Ovary (tissue), 9 donors: ENCODE measurements around the gene KCND2. TPM values are rescaled to one million over a fixed set of nuclear protein-coding genes. Genes with fewer than 3 reads are reported as not detected.

Source experiments
- DNase-seq, 5 donors: peaks; one replicate each; pipeline ENCODE4 v3.0.0-alpha.2; 2019 to 2020
- H3K27ac ChIP-seq, 2 donors: fragments of 200-600 bp; one replicate each; pipeline versions ENCODE4 v1.5.1 to v1.8.0; 2019 to 2022
- H3K27me3 ChIP-seq: fragments of 200-600 bp; one replicate; pipeline ENCODE4 v1.8.0; 2022
- H3K36me3 ChIP-seq: fragments of 200-600 bp; sonication (generic); one replicate; pipeline ENCODE4 v1.5.1; 2019
- H3K4me1 ChIP-seq: one replicate; pipeline ENCODE4 v1.8.1; 2013; ENCODE audit warnings: mild to moderate bottlenecking, moderate library complexity; ENCODE audit not compliant: insufficient read depth
- H3K4me3 ChIP-seq: fragments of 200-600 bp; sonication (generic); one replicate; pipeline ENCODE4 v1.5.1; 2017
- H3K9me3 ChIP-seq, 2 donors: fragments of 200-600 bp in 1 of 2; sonication (generic) in 1 of 2; one replicate each; pipeline versions ENCODE4 v1.5.1 to v1.8.1; 2013 to 2019; ENCODE audit warnings: mild to moderate bottlenecking in 1 of 2, moderate library complexity in 1 of 2
- CTCF ChIP-seq, 3 donors: fragments of 450-650 bp in 2 of 3; fragments of 200-600 bp in 1 of 3; IDR thresholded peaks; one replicate each; pipeline versions ENCODE4 v1.5.1 to v1.8.0; 2016 to 2022; ENCODE audit warnings: antibody characterized with exemption in 3 of 3, mild to moderate bottlenecking in 1 of 3
- EP300 ChIP-seq: sonication (generic); formaldehyde crosslinking; IDR thresholded peaks from one replicate; pipeline ENCODE4 v1.6.1; 2017; ENCODE audit warnings: antibody characterized with exemption
- POLR2A ChIP-seq: fragments of 450-650 bp; IDR thresholded peaks from one replicate; pipeline ENCODE4 v1.6.1; 2017; ENCODE audit warnings: antibody characterized with exemption, mild to moderate bottlenecking, moderate library complexity
- WGBS, 3 donors: extraction: QIAGEN DNeasy Blood & Tissue Kit in 1 of 3; methylation state at CpG; one replicate each; pipeline versions ENCODE4 v1.1.5 to v1.1.7; 2013 to 2017; 5-methylcytosine and 5-hydroxymethylcytosine counted together
- intact Hi-C, 4 donors: fragments of 100-400 bp; cut with DNase I; formaldehyde crosslinking; loops; one replicate each; pipeline versions ENCODE4 v1.11.0 to v1.15.1; 2022 to 2023
- polyA plus RNA-seq, 2 donors: library from polyadenylated mRNA; stranded (reverse); fragments of 200-250 nt in 1 of 2; fragments of 350-450 nt in 1 of 2; fragmentation: Illumina TruSeq in 1 of 2; extraction: RNeasy Lipid Tissue Mini Kit (QIAGEN cat#74804) in 1 of 2; gene quantifications; one replicate each; pipeline ENCODE4 v1.2.3, GENCODE V29; 2013 to 2014
- total RNA-seq, 7 donors: library from RNA; depleted of rRNA in 2 of 7; stranded (reverse); fragments of >200 nt in 2 of 7; fragmentation: NEBNext Ultra II Directional in 3 of 7; extraction: Animal tissue kit (Norgen Biotek cat#: 25700) in 3 of 7; gene quantifications; one replicate each; pipeline versions ENCODE4 v1.1.0 to v1.2.4, GENCODE V29; 2016 to 2023
- donor health status: DM: no; HTN: no; CAD: no; lungs with moderate emphysema.
- donor health status: DM: no; HTN: no; CAD: no.
- donor health status: Bipolar disorder and iron deficiency.
- donor health status: DM: yes; HTN: yes; CAD: no.
- donor health status: DM: no; HTN: no; CAD: no.
- donor health status: DM: yes; HTN: yes; CAD: no.

The KCND2 gene
- total and polyA plus RNA-seq, 9 donors: 3.2 to 14.5 (median 5.4) TPM

GRCh38 chr7:120480472-120480871 lies 207.5 kb downstream of the KCND2 start:
- H3K36me3 ChIP-seq: no peaks in the 10 kb centered on the region
- no peak for DNase-seq
- intact Hi-C loops: no loop called here

GRCh38 chr7:120480930-120481329 lies 208.0 kb downstream of the KCND2 start:
- no peaks in the 10 kb centered on the region for H3K9me3 ChIP-seq
- no peaks in the 10 kb centered on the region for H3K36me3 ChIP-seq
- WGBS, 3 donors: 94 to 98% (median 95%) methylated on average over 5 of the region's 5 CpGs
- no peak overlapping the region for H3K4me3 ChIP-seq
- intact Hi-C loops: no loop called here
- H3K4me1 ChIP-seq: no peaks in the 10 kb centered on the region
- H3K27ac ChIP-seq: no peak overlapping the region
- no peak for DNase-seq
- no peaks in the 10 kb centered on the region for H3K27me3 ChIP-seq
- no peak for TF ChIP-seq EP300
- TF ChIP-seq CTCF (IDR thresholded peaks at IDR 0.05): no peak
- no peak for TF ChIP-seq POLR2A

More at GRCh38 chr7:120480472-120480871, 207.5 kb downstream of the KCND2 start:
- Histone ChIP-seq H3K4me3 (no peak overlapping the region), H3K9me3 (no peaks in the 10 kb centered on the region), H3K27ac (no peak overlapping the region), H3K4me1 (no peaks in the 10 kb centered on the region), H3K27me3 (no peaks in the 10 kb centered on the region)
- TF ChIP-seq POLR2A: no peak
- TF ChIP-seq CTCF (IDR thresholded peaks at IDR 0.05): no peak
- TF ChIP-seq EP300: no peak
- 90 to 93% (median 92%) methylated on average over 2 of the region's 2 CpGs for WGBS, 3 donors

- DNase-seq: no peak
- no peaks in the 10 kb centered on the region for H3K36me3 ChIP-seq
- no peaks in the 10 kb centered on the region for H3K9me3 ChIP-seq
- intact Hi-C loops: no loop called here
- H3K4me3 ChIP-seq: no peak overlapping the region
- no peaks in the 10 kb centered on the region for H3K27me3 ChIP-seq
- TF ChIP-seq CTCF (IDR thresholded peaks at IDR 0.05) (no peak), POLR2A (no peak), EP300 (no peak)
- H3K4me1 ChIP-seq: no peaks in the 10 kb centered on the region
- no peak overlapping the region for H3K27ac ChIP-seq
- WGBS, 3 donors: 68 to 77% (median 68%) methylated on average over 1 of the region's 1 CpG
Observed at GRCh38 chr7:120486164-120486563, 213.2 kb downstream of the KCND2 start.

GRCh38 chr7:120502132-120502531 lies 229.2 kb downstream of the KCND2 start:
- intact Hi-C loops: no loop called here

More at GRCh38 chr7:120502132-120502531, 229.2 kb downstream of the KCND2 start:
- no peaks in the 10 kb centered on the region for H3K9me3 ChIP-seq
- no peak for TF ChIP-seq EP300
- no peak for TF ChIP-seq CTCF (IDR thresholded peaks at IDR 0.05)
- TF ChIP-seq POLR2A: no peak
- H3K27me3 ChIP-seq: no peaks in the 10 kb centered on the region
- WGBS, 3 donors: 79 to 88% (median 82%) methylated on average over 1 of the region's 1 CpG
- no peak for DNase-seq
- H3K4me1 ChIP-seq: no peaks in the 10 kb centered on the region
- no peak overlapping the region for H3K27ac ChIP-seq
- no peaks in the 10 kb centered on the region for H3K36me3 ChIP-seq
- no peak overlapping the region for H3K4me3 ChIP-seq
